ENCODE data around the gene NUP85.

GRCh38 chr17:75240394-75241142 lies 35.1 kb downstream of the NUP85 start:
- TF ChIP-seq CTCF (IDR thresholded peaks at IDR 0.05) (peak in 3 of 4 experiments; percentile 22 to 60 (median 36)), POLR2A (IDR thresholded peaks at IDR 0.05) (no peak), POLR2AphosphoS5 (IDR thresholded peaks at IDR 0.05) (no peak)

Data from gastroesophageal sphincter (tissue), 3 donors.